ENCODE results near the gene PDCD11.

DNA sequence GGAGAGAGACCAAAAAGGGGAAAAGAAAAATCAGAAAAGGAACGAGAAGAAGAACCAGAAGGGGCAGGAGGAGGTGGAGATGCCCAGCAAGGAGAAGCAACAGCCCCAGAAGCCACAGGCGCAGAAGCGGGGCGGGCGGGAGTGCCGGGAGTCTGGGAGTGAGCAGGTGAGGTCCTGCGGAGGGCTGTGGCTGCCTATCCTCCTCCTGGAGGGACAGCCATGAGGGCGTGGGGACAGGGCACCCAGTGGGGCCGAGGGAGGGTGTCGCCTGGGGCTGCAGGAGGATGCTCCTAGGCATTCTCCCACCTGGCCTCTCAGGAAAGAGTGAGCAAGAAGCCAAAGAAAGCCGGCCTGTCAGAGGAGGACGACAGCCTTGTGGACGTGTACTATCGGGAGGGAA lies 44.0 kb downstream of the PDCD11 start:
- TF ChIP-seq, protein P1, sequence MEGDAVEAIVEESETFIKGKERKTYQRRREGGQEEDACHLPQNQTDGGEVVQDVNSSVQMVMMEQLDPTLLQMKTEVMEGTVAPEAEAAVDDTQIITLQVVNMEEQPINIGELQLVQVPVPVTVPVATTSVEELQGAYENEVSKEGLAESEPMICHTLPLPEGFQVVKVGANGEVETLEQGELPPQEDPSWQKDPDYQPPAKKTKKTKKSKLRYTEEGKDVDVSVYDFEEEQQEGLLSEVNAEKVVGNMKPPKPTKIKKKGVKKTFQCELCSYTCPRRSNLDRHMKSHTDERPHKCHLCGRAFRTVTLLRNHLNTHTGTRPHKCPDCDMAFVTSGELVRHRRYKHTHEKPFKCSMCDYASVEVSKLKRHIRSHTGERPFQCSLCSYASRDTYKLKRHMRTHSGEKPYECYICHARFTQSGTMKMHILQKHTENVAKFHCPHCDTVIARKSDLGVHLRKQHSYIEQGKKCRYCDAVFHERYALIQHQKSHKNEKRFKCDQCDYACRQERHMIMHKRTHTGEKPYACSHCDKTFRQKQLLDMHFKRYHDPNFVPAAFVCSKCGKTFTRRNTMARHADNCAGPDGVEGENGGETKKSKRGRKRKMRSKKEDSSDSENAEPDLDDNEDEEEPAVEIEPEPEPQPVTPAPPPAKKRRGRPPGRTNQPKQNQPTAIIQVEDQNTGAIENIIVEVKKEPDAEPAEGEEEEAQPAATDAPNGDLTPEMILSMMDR (IDR thresholded peaks at IDR 0.05): no peak
- no peak for TF ChIP-seq POLR2A (IDR thresholded peaks at IDR 0.05)

Measured in uterus (tissue), 2 donors.